Activated effector memory CD4-positive, alpha-beta T cell treated with Interleukin-2 at 50 U/mL for 16 hours (primary cell): ENCODE data around the gene SDK2.
"Not testable (repeated sequence)": the region's sequence is repeated elsewhere in the genome, so short reads cannot be mapped to it uniquely, and the experiment has no call there.

Source experiments
- DNase-seq: peaks from one replicate; pipeline ENCODE4 v3.0.0-alpha.2; 2020

The SDK2 gene

DNA sequence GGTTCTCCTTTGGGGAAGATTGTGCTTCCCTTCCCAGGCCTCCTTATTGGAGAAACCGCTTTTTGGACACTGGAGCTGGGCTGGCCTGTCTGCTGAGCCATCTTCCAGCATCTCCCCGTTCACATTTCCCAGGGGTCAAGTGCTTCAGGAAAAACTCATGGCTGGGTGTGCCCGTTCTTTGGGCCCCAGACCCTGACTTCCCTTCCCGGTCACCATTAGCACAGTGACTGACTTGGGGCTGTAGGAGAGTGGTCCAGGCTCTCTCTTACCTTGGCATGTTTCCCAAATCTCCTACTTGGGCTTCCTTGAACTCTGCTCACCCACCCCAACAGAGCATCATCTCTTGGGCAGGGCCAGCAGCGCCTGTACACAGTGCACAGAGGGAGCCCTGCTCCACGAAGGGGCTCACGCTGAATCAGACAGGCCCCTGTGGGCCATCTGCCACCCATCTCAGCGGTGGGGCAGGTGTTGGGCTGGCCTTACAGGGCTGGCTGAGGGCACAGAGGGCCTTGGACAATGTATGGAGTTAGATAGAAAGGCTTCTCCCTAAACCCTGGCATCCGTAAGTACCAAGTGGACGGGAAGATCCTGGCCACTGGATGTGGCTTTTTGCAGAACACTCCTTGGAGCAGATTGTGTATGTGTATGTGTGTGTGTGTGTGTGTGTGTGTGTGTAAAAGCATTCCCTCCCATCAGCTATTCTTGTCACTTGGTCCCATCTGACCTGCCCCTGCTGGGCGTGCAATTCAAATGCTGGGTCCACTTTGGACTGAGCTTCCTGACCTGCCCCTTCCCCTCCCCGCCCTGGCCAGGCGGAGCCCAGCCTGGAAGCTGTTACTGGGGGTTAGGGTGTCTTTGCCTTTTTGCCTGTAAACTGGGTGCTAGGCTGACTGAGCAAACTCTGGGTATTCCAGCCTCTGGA lies 307.6 kb downstream of the SDK2 start:
- no peak for DNase-seq

- no peak for DNase-seq
Measured at GRCh38 chr17:73335591-73336407, 308.4 kb downstream of the SDK2 start.

DNA sequence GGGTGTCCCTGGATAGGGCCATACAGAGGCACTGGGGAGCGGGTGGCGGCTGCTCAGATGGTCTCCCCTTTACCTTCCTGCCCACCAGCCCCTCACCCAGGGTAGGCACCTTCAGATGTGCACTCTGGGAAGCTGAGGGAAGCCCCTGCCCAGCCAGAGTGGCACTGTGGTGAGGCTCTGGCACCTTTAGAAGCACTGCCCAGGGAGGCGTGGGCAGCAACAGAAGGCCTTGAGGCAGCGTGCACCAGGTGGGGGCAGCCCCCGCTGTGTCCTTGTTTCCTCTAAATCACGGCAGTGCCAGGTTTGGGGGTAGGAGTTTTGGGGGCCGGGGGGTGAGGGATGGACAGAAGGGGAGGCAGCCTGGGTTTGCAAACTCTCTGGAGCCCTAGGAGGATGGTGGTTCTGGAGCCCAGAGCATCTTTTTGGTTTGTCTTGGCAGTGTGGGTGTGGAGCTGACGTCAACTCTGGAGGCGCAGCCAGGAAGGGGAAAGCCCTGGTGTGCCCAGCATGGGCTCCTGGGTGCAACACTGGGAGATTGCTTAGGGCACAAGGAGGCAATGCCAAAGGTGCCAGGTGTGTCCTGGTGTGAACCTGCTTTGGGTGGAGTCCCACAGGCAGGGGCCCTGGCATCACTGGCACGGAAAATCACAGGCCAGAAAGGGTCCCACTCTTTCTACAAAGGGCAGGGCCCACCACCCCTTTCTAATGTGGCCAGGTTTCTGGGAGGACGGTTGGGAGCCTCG lies 309.3 kb downstream of the SDK2 start:
- DNase-seq: no peak

DNA sequence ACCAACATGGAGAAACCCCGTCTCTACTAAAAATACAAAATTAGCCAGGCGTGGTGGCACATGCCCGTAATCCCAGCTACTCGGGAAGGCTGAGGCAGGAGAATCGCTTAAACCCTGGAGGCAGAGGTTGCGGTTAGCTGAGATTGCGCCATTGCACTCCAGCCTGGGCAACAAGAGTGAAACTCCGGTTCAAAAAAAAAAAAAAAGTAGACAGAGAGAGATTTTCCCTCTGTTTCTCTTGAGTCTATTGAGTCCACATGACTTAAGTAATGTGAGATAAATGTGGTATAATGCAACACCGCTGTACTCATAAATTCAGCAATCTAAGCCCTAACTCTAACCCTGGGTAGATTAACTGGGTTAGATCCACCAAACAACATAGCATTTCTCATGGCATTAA lies 310.8 kb downstream of the SDK2 start:
- DNase-seq: not testable (repeated sequence)

DNA sequence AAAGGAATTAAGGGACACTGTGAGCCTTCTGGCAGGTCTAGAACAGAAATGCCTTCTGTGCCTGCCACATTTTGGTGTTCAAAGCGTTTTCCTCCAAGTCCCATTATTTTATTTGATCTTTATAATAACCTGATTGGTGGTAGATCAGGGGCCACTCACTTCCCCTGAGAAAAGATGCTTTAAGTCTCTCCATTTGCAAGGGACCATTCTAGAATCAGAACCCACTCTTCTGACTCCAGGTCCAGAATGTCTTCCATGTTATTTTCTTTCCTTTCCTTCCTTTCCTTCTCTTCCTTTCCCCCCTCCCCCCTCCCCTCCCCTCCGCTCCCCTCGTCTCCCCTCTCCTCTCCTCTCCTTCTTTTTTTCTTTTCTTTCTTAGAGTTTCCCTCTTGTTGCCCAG lies 313.2 kb downstream of the SDK2 start:
- DNase-seq: no peak

- no peak for DNase-seq
Measured at GRCh38 chr17:73327676-73328075, 316.6 kb downstream of the SDK2 start.

DNA sequence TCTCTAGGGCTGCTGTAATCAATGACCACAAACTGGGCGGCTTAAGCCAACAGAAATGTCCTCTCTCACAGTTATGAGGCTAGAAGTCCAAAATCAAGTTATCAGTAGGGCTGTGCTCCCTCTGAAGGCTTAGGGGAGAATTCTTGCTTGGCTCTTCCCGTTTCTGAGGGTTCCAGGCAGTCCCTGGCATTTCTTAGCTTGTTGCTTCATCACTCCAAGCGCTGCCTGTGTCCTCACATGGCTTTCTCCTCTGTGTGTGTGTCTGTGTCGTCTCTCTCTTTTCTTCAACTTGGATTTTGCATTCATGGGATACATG lies 318.8 kb downstream of the SDK2 start:
- no peak for DNase-seq

- DNase-seq: no peak
Measured at GRCh38 chr17:73324711-73325526, 319.3 kb downstream of the SDK2 start.

- no peak for DNase-seq
Measured at GRCh38 chr17:73324160-73324475, 320.1 kb downstream of the SDK2 start.

- no peak for DNase-seq
Measured at GRCh38 chr17:73323409-73324159, 320.7 kb downstream of the SDK2 start.

GRCh38 chr17:73320601-73321264 lies 323.5 kb downstream of the SDK2 start:
- DNase-seq: no peak

DNA sequence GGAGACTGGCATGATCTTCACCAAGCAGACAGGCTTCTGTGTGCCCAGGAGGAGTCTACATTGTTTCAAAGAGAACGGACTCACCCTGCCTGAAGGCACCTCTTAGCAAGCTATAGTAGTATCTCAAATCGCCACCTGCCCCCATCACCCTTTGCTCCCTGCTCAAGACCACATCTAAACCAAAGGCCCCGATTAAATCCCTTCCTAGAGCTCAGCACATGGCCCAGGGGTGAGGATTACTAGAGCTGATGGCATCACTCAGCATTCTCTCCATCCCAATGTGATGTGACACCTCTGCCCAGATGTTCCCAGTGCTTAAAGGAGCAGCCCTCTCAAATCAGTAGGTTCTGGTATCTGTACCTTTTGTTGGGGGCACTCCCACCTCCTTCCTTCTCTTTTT lies 324.5 kb downstream of the SDK2 start:
- no peak for DNase-seq

GRCh38 chr17:73318836-73319235 lies 325.4 kb downstream of the SDK2 start:
- no peak for DNase-seq

- no peak for DNase-seq
Measured at GRCh38 chr17:73318427-73318813, 325.8 kb downstream of the SDK2 start.

DNA sequence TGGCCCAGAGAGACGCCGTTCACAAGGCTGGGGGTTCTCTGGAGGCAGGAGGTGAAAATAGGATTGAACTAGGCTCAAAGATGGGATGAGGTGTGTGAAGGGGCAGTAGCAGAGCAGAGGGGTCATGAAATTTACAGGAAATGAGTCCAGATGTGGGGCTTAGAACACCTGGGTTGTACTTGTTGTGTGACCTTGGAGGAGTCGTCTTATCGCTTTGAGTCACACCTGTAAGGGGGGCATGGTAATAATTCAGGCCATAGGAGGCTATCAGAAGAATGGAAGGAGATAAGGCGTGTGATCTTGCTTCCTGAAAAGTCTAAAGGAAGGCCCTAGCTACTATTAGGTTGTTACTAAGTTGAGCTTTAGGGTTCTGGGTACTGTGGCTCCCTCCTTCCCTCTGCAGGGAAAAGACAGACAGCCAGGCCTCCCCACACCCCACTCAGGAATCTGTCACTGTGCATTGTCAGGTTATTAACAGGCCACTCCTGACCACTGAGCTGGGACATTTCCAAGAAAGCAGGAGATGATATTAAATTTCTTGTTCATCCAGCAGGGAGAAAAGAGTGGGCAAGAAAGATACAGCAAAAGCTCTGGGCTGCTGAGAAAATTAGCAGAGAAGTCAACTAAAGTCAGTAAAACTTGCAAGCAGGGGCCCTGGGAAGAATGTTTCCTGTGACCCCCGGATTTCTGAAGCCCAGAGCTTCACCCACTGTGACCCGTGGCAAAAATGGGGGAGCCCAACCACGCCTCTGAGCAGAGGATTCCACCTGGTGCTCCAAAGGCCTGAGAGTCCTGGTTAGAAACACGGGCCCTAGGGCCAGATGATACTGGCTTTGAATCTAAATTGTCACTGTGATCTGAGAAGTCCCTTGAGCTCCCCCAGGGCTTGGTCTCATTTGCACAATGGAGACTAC lies 326.5 kb downstream of the SDK2 start:
- no peak for DNase-seq

DNA sequence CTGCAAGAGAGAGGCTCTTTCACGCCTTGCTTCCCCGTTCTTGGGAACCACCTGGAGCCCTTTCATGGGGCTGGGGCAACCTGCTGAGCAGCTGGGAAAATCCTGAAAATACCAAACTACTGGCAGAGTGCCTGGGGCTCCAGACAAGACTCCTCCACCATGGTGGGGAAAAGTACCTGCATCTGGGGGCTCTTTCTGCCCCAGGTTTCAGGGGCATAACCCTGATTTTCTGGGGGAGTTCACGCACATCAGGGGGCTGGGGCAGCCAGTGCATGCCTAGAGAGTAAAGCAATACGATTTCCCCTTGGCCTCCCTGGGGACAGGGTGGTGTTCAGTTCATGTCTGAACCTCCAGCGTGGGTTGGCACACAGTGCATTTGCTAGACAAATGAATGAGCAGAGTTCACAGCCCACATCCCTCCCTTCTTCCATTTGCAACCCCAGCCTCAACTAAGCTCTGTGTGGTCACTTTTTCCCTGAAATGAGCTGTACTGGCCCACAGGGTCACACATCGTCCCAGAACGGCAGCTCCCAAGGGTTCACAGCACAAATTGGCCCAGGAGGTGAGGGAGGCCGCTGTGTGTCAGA lies 327.2 kb downstream of the SDK2 start:
- DNase-seq: no peak

DNA sequence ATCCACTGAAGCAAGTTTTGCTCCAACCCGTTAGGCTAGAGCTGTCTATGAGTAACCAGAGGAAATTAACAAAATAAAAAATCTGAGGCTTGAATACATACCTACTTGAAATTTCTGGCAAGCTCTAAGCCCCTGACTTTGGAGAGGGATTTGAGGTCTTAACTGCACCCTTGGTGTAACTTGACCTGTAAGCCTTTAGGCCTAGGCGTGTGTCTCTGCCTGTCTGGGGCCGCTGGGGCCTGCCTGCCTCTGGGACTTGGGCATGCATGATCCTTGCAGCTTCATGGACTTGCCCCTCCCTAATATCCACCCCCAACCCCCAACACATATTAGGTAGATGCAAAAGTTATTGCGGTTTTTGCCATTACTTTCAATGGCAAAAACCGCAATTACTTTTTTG lies 328.8 kb downstream of the SDK2 start:
- no peak for DNase-seq

DNA sequence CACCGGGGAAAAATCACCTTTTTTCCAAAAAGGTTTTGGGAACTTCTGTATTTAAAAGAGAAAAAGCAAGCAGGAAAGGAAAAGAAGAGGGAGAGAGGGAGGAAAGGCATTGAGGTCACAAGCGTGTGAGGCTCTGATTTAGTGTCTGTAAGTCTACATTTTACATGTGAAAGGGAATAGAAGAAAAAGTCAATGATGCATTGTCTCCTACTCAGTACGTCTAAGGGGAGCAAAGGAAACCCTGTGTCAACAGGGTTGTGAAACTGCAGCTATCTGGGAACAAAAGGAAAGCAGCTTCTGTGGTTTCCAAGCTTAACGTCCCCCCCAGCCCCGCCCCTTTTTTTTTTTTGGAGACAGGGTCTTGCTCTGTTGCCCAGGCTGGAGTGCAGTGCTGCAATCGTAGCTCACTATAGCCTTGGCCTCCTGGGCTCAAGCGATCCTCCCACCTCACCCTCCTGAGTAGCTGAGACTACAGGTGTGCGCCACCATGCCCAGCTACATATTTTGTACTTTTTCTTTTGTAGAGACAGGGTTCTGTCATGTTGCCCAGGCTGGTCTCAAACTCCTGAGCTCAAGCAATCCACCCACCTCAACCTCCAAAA lies 330.6 kb downstream of the SDK2 start:
- no peak for DNase-seq

- DNase-seq: not testable (repeated sequence)
Measured at GRCh38 chr17:73312887-73313286, 331.4 kb downstream of the SDK2 start.
